Iris pigment epithelial cell (primary cell): Measurements from ENCODE around the gene KPNA6.
"Not testable (repeated sequence)": the region's sequence is repeated elsewhere in the genome, so short reads cannot be mapped to it uniquely, and the experiment has no call there.

Source experiments
- DNase-seq: peaks from one replicate; pipeline ENCODE4 v3.0.0-alpha.2; 2011; ENCODE audit warnings: low read depth

Gene KPNA6

DNA sequence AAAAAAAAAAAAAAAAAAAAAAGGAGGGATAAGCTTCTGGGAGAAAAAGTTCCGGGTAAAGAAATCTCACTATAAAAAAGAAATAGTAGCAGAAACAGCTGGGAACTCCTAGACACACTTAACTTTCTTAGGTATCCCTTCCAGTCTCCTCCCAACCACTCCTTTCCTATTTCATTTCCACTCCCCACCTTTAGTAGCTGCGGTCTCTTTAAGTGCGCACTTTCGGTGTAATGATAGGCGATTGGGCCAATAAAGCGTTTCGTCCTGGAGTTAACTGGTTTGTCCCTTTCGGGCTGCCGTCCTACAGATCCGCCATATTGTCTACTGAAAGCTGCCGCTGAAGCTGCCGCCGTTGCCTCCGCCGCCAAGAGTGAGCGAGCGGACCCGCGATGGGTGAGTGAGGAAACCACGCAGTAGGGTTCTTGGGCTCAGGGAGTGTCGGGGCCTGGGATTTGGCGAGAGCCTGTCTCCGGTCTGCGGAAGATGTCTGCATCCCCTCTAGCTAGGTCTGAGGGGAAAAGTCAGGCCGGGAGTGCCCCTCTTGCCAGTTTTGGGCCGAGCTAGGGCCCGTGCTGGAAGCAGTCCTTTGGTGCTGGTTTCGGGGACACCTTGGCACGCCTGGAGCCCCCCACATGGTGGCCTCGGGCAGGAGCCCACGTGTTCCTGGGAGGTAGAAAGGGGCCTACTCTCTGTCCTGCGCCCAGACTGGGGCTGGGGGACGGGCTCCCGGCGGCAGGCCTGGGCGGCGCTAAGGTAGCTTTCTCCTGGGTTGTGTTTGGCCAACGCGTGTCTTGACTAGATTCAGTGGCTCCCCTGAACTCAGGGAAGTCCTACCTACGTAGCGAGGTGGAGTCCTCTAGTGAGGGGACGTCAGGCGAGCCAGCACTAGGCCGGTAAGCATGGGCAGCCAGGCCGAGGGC lies at the start of gene KPNA6:
KPNA6 (plus strand) TSS at position 315 of the 920 bp plus-strand sequence; CDS start at position 390, 75 bp downstream.
- peak; percentile 98 for DNase-seq

DNA sequence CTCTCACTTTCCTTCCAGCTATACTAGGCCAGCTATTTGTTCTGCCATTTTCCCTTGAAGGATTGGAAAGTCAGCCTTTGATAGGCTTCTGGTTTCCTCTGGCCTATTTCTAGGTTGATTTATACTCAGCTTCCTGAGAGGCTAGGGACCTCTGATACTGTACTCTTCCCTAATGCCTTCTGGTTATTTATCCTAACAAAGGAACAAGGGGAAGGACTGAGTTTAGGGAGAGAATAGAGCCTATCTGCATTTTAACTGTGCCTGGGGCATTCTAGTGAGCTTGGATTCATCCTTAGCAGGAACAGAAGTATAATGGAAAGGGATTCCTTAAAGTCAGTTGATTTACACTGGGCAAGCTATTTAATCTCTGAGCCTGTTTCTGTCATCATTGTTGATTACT lies 46.9 kb upstream of the KPNA6 start:
- DNase-seq = no peak

DNA sequence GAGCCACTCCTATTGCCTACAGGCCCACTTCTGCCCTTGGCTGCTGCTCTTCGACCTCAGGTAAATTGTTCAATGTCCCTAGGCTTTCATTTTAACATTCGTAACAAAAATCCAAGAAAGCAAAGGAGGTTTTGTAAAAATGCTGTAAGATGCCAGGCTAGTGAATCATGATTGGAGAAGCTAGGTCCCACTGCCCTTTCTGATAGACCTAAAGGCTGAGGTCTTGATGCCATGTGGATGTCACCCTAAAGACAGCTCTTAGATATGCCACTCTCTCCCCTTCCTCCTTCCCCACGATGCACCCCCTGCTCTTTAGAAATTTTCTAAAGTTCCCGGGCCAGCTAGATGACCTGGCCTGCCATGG lies 45.0 kb upstream of the KPNA6 start:
- peak; percentile 29 for DNase-seq

DNA sequence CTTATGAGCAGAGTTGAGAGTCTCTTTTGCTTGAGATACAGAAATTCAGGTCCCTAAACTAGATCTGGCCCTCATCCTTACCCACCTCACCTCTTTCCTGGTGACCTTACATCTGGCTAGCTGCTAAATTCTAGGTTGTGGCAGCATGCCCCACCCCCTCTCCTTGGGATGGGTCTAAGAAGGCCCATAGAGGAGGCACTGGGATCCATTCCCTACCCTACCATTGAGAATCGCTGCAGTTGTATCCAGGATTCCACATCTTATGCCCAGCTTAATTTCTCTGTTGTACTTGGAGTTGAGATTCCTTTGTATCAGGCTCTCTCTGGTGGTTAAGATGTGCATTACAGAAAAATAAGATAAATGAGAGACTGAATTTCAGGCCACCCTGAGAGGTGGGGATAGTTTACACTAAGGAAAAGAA lies 44.6 kb upstream of the KPNA6 start:
- DNase-seq = peak; percentile 66

DNA sequence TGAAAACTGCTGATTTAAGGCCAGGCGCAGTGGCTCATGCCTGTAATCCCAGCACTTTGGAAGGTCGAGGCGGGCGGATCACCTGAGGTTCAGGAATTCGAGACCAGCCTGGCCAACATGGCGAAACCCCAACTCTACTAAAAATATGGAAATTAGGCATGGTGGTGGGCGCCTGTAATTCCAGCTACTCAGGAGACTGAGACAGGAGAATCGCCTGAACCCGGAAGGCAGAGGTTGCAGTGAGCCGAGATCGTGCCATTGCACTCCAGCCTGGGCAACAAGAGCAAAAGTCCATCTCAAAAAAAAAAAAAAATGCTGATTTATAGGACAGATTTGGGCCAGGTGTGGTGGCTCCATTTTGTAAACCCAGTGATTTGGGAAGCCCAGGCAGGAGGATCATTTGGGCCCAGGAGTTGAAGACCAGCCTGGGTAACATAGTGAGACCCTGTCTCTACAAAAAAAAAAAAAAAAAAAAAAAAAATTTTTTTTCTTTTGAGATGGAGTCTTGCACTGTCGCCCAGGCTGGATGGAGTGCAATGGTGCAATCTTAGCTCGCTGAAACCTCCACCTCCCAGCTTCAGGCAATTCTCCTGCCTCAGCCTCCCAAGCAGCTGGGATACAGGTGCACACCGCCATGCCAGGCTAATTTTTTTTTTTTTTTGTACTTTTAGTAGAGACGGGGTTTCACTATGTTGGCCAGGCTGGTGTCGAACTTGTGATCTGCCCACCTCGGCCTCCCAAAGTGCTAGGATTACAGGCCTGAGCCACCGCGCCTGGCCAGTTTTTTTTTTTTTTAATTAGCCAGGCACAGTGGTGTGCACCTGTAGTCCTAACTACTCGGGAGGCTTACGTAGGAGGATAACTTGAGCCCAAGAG lies 42.0 kb upstream of the KPNA6 start:
- DNase-seq = not testable (repeated sequence)

DNA sequence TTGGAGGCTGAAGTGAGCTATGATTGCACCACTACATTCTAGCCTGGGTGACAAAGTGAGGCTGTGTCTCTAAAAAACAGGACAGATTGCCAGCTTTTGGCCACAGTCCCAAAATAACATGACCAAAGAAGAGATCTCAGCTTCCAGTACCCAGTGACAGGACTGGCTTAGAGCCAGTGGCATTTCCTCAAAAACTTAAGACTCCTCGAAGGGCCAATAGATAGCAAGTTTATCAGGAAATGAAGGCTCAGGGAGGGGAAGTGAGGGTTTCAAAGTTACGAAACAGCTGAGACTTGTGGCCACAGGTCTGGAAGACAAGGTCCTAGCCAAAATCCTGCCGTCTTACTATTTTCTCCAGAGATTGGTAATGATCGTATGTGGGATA lies 41.4 kb upstream of the KPNA6 start:
- DNase-seq = peak; percentile 84

DNA sequence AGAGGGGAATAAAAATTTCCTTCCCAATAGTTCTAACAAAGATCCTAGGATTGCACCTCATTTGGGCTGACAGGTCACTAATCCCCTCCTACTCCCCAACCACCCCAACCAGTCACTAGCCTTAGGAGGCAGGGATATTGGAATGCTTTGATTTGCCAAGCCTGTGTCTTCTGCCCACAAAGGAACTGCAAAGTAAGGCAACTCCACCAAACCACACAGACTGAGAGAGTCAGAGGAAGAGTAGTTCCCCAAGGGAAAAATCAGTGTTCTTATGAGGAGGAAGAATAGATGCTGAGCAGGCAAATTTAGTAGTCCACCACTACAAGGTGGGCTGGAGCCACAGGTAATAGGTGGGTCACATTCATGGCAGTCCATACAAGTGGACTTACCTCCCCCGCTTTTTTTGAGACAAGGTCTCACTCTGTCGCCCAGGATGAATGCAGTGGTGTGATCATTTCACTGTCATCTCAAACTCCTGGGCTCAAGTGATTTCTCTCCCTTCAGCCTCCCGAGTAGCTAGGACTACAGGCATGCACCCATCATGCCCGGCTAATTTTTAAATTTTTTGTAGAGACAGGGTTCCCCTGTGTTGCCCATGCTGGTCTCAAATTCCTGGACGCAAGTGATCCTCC lies 38.8 kb upstream of the KPNA6 start:
- DNase-seq = peak; percentile 59

DNA sequence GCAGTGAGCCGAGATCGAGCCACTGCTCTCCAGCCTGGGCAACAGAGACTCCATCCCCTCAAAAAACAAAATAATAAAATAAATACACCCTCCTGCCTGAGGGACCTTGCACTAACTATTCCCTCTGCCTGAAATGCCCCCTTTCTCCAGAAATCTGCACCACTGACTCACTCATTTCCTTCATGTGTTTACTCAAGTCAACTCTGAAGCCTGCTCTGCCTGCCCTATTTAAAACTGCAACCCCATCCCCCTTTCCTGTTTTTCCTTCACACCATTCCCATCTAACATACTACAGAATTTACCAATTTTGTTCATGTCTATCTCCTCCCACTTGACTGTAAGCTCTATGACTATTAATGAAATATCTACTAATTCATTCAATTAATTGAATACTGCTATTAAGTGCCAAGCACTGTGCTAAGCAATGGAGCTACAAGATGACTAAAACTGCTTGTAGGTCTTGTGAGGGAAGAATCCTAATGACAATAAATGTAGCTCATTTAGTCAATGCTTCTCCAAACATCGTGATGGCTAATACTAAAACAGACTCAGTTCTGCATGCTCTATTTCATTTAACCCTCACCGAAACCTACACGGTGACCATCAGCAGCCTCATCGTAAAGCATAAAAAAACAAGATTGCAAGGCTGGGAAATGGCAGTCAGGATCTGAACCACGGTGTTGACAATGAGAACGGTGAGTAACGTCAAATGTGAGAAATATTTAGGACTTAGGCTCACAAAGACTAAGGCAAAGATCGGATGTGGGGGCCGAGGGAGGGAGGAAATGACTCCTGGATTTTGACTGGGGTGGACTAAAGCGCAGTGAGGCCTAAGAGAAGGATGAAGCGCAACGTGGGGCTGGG lies 35.9 kb upstream of the KPNA6 start:
- DNase-seq = peak; percentile 83

DNA sequence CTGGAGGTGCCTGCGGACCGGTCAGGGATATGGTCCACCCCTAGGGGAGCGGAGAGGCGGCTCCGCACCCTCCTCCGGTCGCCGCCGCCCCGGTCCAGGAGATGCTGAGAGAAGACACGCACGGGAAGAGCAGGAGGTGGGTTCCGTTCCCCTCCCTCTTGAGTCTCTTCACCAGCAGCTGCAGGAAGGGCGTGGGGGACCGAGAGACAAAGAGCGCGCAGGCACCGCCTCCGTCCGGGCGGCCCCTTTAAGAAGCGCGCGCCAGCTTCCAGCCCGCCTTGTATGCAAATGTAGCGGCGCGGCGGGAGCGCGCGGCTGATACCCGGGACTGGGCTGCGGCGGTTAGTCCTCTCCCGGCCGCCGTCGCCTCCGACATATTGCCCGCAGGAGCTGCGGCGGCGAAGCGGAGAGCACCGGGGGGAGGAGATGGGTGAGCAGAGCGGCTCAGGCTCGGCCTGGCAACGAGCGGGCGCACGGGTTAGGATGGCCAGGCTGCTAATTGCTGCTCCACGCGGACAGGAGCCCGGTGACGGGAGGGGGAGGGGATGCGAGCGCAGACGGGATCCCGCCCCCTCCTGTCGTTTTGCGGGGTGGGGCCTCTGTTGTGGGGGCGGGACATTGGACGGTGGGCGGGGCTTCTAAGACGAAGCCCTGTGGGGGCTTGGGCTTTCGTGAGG lies 35.1 kb upstream of the KPNA6 start, which contains the start of gene TMEM39B:
TMEM39B (plus strand) TSS at position 318 of the 677 bp plus-strand sequence; CDS start at position 427, 109 bp downstream.
- DNase-seq = peak; percentile 97

DNA sequence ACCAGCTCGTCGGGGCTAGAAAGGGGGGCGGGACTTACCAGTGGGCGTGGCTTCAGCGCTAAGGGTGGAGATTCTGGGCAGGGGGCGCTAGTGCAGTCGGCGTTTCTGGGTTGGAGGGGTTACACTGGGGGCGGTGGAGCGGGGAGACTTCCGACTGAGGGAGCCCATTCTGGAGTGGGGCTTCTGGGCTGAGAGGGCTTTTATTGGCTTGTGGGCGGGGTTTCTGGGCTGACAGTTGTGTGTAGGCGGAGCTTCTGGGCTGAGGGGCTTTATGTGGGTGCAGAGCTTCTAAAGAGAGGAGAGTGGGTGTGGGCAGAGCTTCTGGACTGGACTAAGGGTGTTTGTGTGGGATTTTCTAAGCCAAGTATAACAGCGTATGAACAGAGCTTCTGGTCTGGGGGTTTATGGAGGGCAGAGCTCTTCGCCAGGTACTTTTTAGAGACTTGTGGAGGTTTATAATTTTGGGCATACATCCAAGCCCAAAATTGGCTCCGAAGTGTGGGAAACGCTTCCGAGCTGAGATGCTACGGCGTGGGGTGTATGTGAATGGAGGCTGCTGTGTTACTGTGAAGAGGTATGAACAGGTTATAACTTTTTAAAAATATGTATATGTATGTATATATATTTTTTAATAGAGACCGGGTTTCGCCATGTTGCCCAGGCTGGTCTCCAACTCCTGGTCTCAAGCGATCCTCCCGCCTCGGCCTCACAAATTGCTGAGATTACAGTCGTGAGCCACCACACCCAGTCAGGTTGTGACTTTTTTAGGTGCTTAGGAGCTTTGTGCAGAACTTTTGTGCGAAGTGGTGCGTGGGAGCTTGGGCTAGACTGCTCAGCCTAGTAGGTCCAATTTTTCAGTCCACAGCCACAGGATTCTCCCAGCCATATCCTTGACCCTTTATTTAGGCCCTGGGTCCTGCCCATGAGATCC lies 34.3 kb upstream of the KPNA6 start:
- no peak for DNase-seq

DNA sequence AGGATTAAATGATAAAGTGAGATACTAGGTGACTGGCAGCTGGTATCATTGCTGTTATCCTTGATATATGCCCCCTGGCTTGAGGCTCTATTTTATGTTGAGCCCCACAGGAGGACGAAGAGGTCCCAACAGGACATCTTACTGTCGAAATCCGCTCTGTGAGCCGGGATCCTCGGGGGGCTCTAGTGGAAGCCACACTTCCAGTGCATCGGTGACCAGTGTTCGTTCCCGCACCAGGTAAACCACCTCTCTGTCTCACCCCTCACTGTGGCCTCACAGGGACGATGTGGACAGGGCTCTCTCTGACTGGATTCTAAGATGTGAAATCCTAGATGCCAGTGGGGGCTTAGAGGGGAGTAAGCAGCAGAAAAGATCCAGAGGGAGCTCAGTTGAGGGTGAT lies 33.0 kb upstream of the KPNA6 start:
- no peak for DNase-seq

DNA sequence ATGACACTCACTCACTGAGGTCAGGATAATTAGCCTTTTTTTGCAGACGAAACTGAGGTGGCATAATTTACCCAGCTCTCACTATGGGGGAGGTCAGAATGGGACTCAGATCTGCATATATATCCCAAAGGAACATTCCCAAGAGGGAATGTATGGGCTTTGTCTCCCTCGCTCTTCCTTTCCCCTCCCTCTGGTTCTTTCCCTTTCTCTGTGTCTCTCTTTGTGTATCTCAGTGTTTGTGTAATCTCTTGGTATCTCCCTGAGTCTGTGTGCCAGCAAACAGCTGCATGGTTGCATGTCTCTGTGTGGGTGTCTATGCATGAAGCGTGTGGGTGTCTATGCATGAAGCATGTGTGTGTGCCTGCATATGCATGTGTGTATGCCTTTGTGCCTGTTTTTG lies 30.4 kb upstream of the KPNA6 start:
- no peak for DNase-seq

DNA sequence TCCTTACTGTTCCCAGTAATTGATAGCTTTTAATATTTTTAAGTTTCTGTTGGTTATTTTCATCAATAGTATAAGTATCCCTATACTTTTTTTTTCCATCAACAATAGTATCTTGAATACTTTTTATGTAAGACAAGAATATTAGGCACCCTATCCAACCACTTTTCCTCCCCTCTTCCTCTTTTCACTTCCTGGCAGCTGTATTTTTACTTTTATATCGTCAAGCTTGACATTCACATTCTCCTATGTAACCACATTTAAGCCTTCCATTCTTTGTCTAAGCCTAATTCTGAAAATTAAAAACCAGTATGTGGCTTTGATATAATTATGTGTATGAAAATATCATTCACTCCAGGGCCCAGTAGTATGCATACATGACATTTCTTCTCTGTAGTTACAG lies 25.8 kb upstream of the KPNA6 start:
- DNase-seq = no peak

DNA sequence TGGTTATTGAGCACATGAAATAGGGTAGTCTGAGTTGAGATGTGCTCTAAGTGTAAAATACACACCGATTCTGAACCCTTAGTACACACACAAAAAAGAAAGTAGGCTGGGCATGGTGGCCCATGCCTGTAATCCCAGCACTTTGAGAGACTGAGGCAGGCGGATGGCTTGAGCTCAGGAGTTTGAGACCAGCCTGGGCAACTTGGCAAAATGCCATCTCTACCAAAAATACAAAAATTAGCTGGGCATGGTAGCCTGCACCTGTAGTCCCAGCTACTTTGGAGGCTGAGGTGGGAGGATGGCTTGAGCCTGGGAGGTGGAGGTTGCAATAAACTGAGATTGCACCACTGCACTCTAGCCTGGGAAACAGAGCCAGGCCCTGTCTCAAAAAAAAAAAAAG lies 21.5 kb upstream of the KPNA6 start:
- not testable (repeated sequence) for DNase-seq

DNA sequence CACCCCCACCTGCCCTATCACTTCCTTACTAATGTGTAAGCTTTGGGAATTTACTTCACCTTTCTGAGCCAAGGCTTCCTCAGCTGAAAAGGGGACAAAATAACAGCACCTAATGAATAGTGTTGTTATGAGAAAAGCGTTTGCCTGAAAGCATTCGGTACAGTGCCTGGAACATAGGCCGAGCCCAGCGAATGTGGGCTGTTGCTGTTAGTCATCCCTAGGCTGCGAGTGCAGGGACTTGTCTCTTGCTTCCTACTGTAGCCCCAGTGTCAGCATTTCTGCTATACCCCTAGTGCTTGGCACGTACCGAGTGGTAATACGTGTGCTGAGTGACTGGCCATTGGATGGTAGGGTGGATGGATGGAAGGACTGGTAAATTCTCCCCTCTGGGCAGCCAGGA lies 16.7 kb upstream of the KPNA6 start:
- DNase-seq = no peak

DNA sequence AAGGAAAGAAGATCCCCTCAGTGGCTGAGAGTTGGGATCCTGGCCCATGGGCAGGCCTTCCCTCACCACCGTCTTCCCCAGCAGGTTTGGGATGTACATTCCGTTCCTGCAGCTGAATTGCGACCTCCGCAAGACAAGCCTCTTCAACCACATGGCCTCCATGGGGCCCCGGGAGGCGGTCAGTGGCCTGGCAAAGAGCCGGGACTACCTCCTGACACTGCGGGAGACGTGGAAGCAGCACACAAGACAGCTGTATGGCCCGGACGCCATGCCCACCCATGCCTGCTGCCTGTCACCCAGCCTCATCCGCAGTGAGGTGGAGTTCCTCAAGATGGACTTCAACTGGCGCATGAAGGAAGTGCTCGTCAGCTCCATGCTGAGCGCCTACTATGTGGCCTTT lies 16.3 kb upstream of the KPNA6 start:
- no peak for DNase-seq

DNA sequence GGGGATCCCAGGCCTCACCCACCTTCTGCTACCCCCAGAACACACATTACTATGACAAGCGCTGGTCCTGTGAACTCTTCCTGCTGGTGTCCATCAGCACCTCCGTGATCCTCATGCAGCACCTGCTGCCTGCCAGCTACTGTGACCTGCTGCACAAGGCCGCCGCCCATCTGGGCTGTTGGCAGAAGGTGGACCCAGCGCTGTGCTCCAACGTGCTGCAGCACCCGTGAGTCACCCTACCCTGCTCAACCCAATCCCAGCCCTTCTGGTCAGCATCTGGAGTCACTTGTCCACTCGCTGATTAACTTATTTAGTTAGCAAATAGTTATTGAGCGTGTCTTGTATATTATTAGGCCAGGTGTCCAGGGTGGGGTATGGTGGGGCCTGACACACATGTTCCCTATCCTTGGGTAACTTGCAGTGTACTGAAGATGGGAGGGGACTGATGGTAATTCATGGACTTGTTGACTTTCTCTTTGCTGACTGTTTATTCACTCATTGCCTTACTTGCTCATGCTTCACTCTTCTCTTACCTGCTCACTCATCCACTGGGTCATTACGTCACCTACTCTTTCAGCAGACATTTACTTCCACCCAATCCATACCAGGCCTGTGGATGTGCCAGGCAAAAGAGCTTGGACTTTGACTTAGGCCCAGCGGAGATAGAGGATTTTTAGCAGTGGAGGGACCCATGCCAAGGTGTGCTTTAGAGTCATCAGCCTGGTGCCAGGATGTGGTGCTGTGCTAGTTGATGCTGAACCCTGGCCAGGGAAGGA lies 12.9 kb upstream of the KPNA6 start:
- DNase-seq = no peak

DNA sequence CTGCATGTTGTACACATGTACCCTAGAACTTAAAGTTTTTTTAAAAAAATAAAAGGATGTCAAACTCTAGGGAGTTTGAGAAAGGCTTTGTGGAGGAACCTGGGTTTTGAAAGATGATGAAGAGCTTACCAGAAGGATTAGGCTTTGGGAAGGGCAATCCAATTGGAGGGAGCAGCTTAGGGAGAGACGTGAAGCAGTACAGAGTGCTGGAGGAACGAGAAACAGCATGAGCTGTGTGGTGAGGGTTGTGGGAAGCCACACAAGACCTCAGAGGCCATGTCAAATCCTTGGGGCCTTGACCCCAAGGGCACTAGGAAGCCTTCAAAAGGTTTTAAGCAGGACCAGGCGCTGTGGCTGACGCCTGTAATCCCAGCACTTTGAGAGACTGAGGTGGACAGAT lies 8.4 kb upstream of the KPNA6 start:
- DNase-seq = no peak

DNA sequence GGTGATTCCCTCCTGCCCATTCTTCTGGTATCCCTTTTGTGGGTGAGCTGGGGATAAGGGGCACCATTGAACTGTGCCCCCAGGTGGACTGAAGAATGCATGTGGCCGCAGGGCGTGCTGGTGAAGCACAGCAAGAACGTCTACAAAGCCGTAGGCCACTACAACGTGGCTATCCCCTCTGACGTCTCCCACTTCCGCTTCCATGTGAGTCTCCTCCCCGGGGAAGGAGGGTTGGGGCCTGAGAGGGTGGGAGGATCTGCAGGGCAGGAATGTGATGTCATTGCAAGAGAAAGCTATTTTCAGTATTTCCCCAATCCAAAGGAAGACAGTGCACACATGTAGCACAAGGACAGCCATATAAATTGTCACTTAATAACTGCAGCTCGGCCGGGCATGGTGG lies 7.5 kb upstream of the KPNA6 start:
- DNase-seq = no peak
